H1 (cell line): ENCODE data around the gene MYO1F. TPM values are rescaled to one million over a fixed set of nuclear protein-coding genes. Genes with fewer than 3 reads are reported as not detected.

Experiments
- MAFK ChIP-seq: IDR thresholded peaks from 2 replicates; pipeline ENCODE4 v1.6.1; 2012; ENCODE audit warnings: low read depth, mild to moderate bottlenecking, improper control_type of control experiment, low read length
- polyA plus RNA-seq, 7 experiments: library from polyadenylated mRNA; depleted of rRNA in 3 of 7; stranded (reverse) in 5 of 7; unstranded in 2 of 7; fragments of >200 nt in 5 of 7; fragments of 200-250 nt in 2 of 7; gene quantifications; 1 replicate in 5 of 7; 2 replicates in 1 of 7; 4 replicates in 1 of 7; pipeline versions ENCODE4 v1.2.1 to v1.2.3, GENCODE V29; 2011 to 2013; ENCODE audit warnings: missing spikeins in 2 of 7, mixed read lengths in 2 of 7
- total RNA-seq: library from RNA; stranded (reverse); fragmentation: NEBNext Ultra II Directional; extraction: Animal tissue kit (Norgen Biotek cat#: 25700); gene quantifications from 2 replicates; pipeline ENCODE4 v1.2.1, GENCODE V29; 2021
- TF ChIP-seq, protein P1 (sequence below): IDR thresholded peaks from 2 replicates; pipeline ENCODE4 v1.6.1; 2012; ENCODE audit warnings: low read length, inconsistent platforms

Gene MYO1F
- total and polyA plus RNA-seq, 2 of the 8 experiments (the other 6 are each of a cell fraction or from before 2014, with no cell fraction given): 1.4 to 4.6 TPM

DNA sequence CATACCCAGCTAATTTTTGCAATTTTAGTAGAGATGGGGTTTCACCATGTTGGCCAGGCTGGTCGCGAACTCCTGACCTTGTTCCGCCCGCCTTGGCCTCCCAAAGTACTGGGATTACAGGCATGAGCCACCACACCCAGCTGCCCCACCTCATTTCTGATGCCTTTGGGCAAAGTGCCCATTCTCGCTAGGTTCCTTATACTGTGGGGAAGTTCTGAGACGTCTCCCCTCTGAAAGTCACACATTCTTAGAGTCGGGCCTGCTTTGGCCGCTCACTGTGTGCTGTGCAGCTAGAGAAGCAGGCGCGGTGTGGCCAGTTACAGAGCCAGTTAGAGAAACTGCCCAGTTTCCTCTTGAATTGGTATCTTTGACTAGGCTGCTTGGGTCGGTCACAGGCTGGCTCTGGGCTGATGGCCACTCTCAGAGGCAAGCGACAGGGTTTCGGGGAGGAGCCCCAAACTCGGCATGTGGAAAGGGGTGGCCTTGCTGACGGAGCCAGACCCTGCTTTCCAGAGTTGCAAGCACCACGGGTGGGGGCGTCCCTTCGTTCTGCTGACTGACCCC lies 92.8 kb downstream of the MYO1F start (continued):
- TF ChIP-seq, protein P1, sequence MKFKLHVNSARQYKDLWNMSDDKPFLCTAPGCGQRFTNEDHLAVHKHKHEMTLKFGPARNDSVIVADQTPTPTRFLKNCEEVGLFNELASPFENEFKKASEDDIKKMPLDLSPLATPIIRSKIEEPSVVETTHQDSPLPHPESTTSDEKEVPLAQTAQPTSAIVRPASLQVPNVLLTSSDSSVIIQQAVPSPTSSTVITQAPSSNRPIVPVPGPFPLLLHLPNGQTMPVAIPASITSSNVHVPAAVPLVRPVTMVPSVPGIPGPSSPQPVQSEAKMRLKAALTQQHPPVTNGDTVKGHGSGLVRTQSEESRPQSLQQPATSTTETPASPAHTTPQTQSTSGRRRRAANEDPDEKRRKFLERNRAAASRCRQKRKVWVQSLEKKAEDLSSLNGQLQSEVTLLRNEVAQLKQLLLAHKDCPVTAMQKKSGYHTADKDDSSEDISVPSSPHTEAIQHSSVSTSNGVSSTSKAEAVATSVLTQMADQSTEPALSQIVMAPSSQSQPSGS: no peak
- no peak for TF ChIP-seq MAFK
